Hepatocyte (in vitro differentiated cells): ENCODE results near the gene NDUFA7.

Source experiments
- EZH2 ChIP-seq: fragments of 200-600 bp; sonication (generic); IDR thresholded peaks from 2 replicates; pipeline ENCODE4 v1.6.1; 2016; ENCODE audit warnings: antibody characterized with exemption, mild to moderate bottlenecking, borderline replicate concordance
- EZH2phosphoT487 ChIP-seq: fragments of 200-600 bp; sonication (generic); IDR thresholded peaks from one replicate; pipeline ENCODE4 v1.6.1; 2018; ENCODE audit warnings: antibody characterized with exemption, mild to moderate bottlenecking, low read depth, moderate library complexity; ENCODE audit not compliant: unreplicated experiment, severe bottlenecking
- TF ChIP-seq, protein P1 (sequence below): fragments of 200-600 bp; sonication (generic); IDR thresholded peaks from 2 replicates; pipeline ENCODE4 v1.5.1; 2016; ENCODE audit warnings: antibody characterized with exemption, mild to moderate bottlenecking; ENCODE audit not compliant: poor library complexity

DNA sequence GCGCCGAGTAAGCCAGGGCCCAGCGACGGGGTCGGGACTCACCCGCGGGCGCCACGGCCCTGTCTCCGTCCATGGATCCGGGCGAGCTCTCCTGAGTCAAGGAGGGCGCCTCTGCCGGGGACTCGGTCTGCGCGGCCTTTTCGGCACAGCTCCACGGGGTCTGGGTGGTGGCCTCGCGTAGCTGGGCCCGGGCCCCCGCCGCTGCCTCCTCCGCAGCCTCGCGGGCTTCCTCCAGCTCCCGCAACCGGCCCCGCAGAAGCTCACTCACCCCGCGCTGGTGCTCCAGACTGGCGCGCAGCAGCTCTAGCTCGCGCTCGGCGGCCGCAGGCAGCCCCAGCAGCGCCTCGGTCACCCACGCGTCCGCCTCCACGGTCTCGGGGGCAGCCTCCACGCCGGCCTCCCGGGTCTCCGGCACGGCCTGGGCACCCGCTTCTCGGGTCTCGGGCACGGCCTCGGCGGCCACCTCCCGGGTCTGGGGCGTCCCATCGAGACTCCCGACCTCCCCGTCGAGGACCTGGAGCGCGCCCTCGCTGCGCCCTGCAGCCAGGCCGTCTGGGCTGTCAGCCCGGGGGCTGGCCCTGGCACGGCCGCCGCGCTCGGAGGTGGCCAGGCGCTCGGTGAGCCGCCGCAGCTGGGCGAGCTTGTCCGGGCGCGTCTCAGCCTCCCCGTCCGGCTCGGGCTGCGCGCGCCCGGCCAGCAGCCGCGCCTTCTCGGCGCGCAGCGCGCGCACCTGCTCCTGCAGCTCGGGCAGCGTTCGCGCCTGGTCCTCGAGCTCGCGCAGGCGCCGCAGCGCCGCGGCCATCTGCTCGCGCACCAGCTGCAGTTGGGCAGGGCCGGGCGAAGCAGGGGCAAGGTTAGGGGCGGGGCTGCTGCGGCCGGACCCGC is 13.5 kb upstream of the NDUFA7 start:
- TF ChIP-seq, protein P1, sequence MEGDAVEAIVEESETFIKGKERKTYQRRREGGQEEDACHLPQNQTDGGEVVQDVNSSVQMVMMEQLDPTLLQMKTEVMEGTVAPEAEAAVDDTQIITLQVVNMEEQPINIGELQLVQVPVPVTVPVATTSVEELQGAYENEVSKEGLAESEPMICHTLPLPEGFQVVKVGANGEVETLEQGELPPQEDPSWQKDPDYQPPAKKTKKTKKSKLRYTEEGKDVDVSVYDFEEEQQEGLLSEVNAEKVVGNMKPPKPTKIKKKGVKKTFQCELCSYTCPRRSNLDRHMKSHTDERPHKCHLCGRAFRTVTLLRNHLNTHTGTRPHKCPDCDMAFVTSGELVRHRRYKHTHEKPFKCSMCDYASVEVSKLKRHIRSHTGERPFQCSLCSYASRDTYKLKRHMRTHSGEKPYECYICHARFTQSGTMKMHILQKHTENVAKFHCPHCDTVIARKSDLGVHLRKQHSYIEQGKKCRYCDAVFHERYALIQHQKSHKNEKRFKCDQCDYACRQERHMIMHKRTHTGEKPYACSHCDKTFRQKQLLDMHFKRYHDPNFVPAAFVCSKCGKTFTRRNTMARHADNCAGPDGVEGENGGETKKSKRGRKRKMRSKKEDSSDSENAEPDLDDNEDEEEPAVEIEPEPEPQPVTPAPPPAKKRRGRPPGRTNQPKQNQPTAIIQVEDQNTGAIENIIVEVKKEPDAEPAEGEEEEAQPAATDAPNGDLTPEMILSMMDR = no peak
- TF ChIP-seq EZH2 (no peak), EZH2phosphoT487 (no peak)
